ENCODE results near the gene KLHDC8A. TPM values are rescaled to one million over a fixed set of nuclear protein-coding genes. Genes with fewer than 3 reads are reported as not detected.

The KLHDC8A gene
- total and polyA plus RNA-seq, 2 of the 4 experiments (the other 2 are of a cell fraction) = not detected

DNA sequence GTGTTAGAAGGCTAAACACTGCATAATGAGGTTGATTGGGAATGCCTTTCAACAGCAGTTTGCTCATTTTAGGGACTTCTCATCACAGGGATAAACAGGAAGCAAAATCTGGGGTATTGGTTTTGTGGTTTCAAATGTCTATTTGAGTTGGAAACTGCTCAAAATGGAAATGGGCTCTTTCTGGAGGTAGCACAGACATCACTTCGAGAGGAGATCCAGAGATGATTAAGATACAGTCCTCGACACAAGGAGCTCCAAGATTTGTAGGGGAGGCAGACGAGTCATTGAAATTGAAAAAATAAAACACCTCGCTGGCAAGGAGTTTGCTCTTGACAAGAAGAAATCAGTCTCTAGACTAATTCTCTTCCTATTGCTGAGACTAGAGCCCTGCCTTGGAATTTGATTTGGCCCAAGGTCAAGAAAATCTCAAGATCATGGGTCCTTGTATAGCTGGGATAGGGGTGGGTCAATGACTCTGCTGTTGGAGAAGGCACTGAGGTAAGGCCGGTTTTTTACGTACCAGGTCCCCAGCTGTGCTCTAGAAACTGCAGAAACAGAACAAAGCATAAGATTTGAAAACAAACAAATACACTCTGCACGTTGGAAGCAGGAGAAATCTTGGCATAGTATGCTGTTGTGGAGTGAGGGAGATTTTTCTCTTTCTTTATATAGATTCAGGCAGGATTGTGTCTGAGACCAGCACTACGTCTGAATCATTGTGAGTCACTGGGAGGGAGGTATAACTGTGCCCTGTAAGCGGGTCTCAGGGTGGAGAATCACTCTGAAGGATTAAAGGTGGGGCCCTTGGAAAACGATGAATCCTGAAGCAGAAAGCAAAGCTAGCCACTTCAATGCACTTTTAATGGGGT lies 17.7 kb upstream of the KLHDC8A start:
- H2BK20ac ChIP-seq (ENCODE audit: low read depth, low read length) = peak overlapping the region; percentile 47
- ATAC-seq (ENCODE audit: low read depth) = peak; percentile 81
- H3K4me3 ChIP-seq (ENCODE audit: insufficient read depth, low read depth, low read length) = no peak overlapping the region
- no TSS peak for BruUV-seq (replicated peaks)
- H3K56ac ChIP-seq (ENCODE audit: extremely low read depth, insufficient read depth, low read length) = no peak overlapping the region
- peak; percentile 66; the same call in 1 of the 2 replicates for TF ChIP-seq FOS (IDR thresholded peaks at IDR 0.05; ENCODE audit: low read depth, low read length)
- TF ChIP-seq BHLHE40 (IDR thresholded peaks at IDR 0.05; ENCODE audit: low read depth, low read length) = 0 out of 2 replicates have a peak, but pooled peaks have one; percentile 22
- no peak for TF ChIP-seq NFE2L2 (IDR thresholded peaks at IDR 0.05; ENCODE audit: low read depth, low read length)
- peak overlapping the region; percentile 43; the same call in 1 of the 2 replicates for H3K23ac ChIP-seq (ENCODE audit: low read depth, low read length)
- no peak overlapping the region for H2BK5ac ChIP-seq (ENCODE audit: low read depth, low read length, poor library complexity, severe bottlenecking)
- H3K9me3 ChIP-seq (ENCODE audit: control insufficient read depth, insufficient read depth, low read length) = no peaks in the 10 kb centered on the region
- H3K9ac ChIP-seq (ENCODE audit: low read depth, low read length) = no peak overlapping the region
- peak; percentile 89 for DNase-seq
- intact Hi-C loops (cut with micrococcal nuclease) = no loop called here
- 0 out of 4 replicates have a peak overlapping the region, but pooled peaks of 1 of the 2 experiments have one; percentile 37 for H4K8ac ChIP-seq (ENCODE audit: low read depth in 2 of 2, low read length in 2 of 2)
- WGBS, 2 experiments (ENCODE audit: extremely low coverage in 2 of 2, insufficient read length in 1 of 2) = 0% methylated on average over 1 of the region's 10 CpGs; no CpG with 5 or more reads in 1 of the 2 experiments
- no peak overlapping the region for H4K91ac ChIP-seq (ENCODE audit: insufficient read depth, low read depth, low read length)
- peak overlapping the region; percentile 76; the same call in 1 of the 2 replicates for H2BK120ac ChIP-seq (ENCODE audit: low read depth, low read length)
- H3K36me3 ChIP-seq (ENCODE audit: control insufficient read depth, insufficient read depth, low read length) = no peaks in the 10 kb centered on the region
- peak overlapping the region; percentile 38; the same call in 1 of the 2 replicates for H3K4ac ChIP-seq (ENCODE audit: low read depth, low read length)
- CTCF ChIA-PET = no interaction called here
- in situ Hi-C loops (cut with MboI; ENCODE audit: low sequenced_read_pairs) = no loop called here
- POLR2A ChIA-PET (ENCODE audit: unreplicated experiment) = no interaction called here
- H3K18ac ChIP-seq (ENCODE audit: low read depth, low read length) = no peak overlapping the region
- H2AK9ac ChIP-seq (replicated peaks; ENCODE audit: low read depth, low read length, poor library complexity) = no peak overlapping the region
- peak overlapping the region; percentile 7; the same call in 2 of the 3 replicates for H2BK15ac ChIP-seq (ENCODE audit: low read depth, low read length)
- peaks cover 17% of the 10 kb centered on the region for H3K9me1 ChIP-seq (ENCODE audit: insufficient read depth, low read length)
- no peak overlapping the region for H4K5ac ChIP-seq (ENCODE audit: low read depth, low read length)
- 0 out of 2 replicates have a peak overlapping the region, but pooled peaks have one; percentile 0 for H3K14ac ChIP-seq (replicated peaks; ENCODE audit: low read depth, low read length)
- H3K27ac ChIP-seq (ENCODE audit: insufficient read depth, low read length) = no peak overlapping the region
- peaks cover 15% of the 10 kb centered on the region for H3K27me3 ChIP-seq (ENCODE audit: control insufficient read depth, insufficient read depth, low read length)
- peak overlapping the region; percentile 4 for H2AFZ ChIP-seq (replicated peaks; ENCODE audit: low read length, poor library complexity)
- H2AK5ac ChIP-seq (ENCODE audit: low read depth, low read length) = no peak overlapping the region
- H3K4me1 ChIP-seq (ENCODE audit: control insufficient read depth, insufficient read depth, low read length) = peaks cover 21% of the 10 kb centered on the region
- no peaks in the 10 kb centered on the region for H3K79me1 ChIP-seq (ENCODE audit: low read depth in 1 of 2, low read length in 2 of 2)
- H4K20me1 ChIP-seq (ENCODE audit: insufficient read depth, low read length) = peaks cover 4% of the 10 kb centered on the region; the same call in 1 of the 2 replicates
- dilution Hi-C loops (cut with HindIII; ENCODE audit: low sequenced_read_pairs, unreplicated experiment) = no loop called here
- peak overlapping the region; percentile 78 for H3K4me2 ChIP-seq (ENCODE audit: low read depth, low read length)

Measured in IMR-90 (cell line).